Measurements from ENCODE around the gene NUP107.

The NUP107 gene

DNA sequence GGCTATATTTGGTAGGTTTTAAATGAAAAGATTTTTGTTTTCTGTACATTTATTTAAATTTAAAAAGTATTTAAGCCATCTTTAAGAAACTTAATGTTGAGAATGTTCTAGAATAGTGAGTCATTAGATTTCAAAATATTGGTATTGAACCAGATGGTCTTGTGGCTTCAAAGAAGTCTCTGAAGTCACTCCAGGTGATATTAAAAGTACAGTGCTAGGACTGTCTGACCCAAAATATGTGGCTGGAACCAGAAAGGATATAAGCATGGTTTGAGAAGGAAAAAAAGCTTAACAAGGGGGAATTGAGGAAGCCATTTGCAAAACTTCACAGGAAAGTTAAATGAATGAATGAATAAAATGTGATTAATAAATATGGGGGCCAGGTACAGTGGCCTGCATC is 92.5 kb downstream of the NUP107 start:
- TF ChIP-seq CTCF (IDR thresholded peaks at IDR 0.05; ENCODE audit: low read depth, low read length, missing control alignments), result no peak
- no peak for DNase-seq (ENCODE audit: extremely low read depth, low read depth)
- no peak overlapping the region for H3K4me3 ChIP-seq (replicated peaks; ENCODE audit: low read depth, low read length)

DNA sequence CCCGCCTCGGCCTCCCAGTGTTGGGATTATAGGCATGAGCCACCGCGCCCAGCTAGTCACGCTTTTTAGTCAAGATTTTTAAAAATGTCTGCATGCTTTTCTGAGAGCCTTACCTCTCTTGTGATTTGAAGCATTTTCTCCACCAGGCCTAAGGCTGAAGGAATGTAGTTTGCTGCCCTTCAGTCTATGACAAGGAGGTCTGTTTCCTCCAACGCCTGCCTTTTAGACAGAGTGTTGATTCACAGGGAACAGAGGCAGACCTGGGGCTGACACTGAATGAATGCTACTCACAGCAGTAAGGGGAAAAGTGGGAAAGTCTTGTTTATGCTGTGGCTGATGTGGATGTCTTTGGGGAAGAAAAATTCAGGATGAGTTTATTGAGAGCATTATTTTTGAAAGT is 94.0 kb downstream of the NUP107 start:
- no peak for TF ChIP-seq CTCF (IDR thresholded peaks at IDR 0.05; ENCODE audit: low read depth, low read length, missing control alignments)
- no peak for DNase-seq (ENCODE audit: extremely low read depth, low read depth)
- H3K4me3 ChIP-seq (replicated peaks; ENCODE audit: low read depth, low read length), result no peak overlapping the region

DNA sequence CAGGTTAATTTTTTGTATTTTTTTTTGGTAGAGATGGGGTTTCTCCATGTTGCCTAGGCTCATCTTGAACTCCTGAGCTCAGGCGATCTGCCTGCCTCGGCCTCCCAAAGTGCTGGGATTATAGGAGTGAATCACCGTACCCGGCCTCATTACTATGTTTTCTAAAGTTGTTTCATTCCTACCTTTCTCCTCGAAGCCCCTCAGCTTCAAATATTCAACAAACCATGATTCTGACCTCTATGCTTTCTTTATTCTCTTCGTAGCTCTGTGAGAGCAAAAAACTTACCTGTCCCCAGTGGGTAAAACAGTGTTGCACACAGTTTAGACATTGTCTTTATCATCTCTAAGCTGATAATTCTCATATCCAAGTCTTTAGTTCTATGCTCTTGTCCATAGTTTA is 95.0 kb downstream of the NUP107 start:
- H3K4me3 ChIP-seq (replicated peaks; ENCODE audit: low read depth, low read length), result no peak overlapping the region
- DNase-seq (ENCODE audit: extremely low read depth, low read depth), result no peak
- TF ChIP-seq CTCF (IDR thresholded peaks at IDR 0.05; ENCODE audit: low read depth, low read length, missing control alignments), result no peak

DNA sequence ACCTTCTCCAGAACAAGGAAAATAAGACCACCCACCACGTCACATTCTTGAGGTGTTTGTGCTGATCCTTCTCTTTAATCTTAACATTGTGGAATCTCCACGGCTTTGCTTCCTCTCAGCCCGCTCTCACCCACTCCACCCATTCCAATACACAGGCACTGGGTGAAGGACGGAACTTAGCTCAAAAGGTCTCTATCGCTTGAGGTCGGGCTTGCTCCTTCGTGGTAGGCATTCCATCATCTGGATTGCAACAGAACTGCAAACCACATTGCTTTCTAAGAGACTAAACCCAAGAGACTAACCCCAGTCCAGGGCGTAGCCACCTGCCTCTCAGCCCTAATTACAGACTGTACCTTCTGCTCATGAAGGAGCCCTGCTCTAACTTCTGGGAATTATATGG is 97.2 kb downstream of the NUP107 start:
- DNase-seq (ENCODE audit: extremely low read depth, low read depth), result no peak
- no peak for TF ChIP-seq CTCF (IDR thresholded peaks at IDR 0.05; ENCODE audit: low read depth, low read length, missing control alignments)
- no peak overlapping the region for H3K4me3 ChIP-seq (replicated peaks; ENCODE audit: low read depth, low read length)

GRCh38 chr12:68785358-68785757 is 98.6 kb downstream of the NUP107 start:
- DNase-seq (ENCODE audit: extremely low read depth, low read depth), result no peak
- no peak for TF ChIP-seq CTCF (IDR thresholded peaks at IDR 0.05; ENCODE audit: low read depth, low read length, missing control alignments)
- H3K4me3 ChIP-seq (replicated peaks; ENCODE audit: low read depth, low read length), result no peak overlapping the region

DNA sequence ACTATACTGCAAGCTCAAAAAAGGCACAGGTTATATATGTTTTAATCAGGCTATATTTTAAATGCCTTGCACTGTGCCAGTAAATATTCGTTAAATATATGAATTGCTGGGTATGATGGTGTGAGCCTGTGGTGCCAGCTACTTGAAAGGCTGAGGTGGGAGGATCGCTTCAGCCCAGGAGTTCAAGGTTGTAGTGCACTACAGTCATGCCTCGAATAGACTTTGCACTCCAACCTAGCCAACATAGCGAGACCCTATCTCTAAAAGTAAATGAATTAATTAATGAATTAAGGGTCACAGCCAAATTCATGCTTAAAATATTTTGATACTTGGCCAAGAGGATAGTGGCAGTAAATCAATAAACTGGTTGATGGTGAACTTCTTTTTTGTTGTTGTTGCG is 99.0 kb downstream of the NUP107 start:
- no peak for DNase-seq (ENCODE audit: extremely low read depth, low read depth)
- no peak for TF ChIP-seq CTCF (IDR thresholded peaks at IDR 0.05; ENCODE audit: low read depth, low read length, missing control alignments)
- no peak overlapping the region for H3K4me3 ChIP-seq (replicated peaks; ENCODE audit: low read depth, low read length)

- TF ChIP-seq CTCF (IDR thresholded peaks at IDR 0.05; ENCODE audit: low read depth, low read length, missing control alignments), result peak; percentile 13
- no peak overlapping the region for H3K4me3 ChIP-seq (replicated peaks; ENCODE audit: low read depth, low read length)
- no peak for DNase-seq (ENCODE audit: extremely low read depth, low read depth)
Measured at GRCh38 chr12:68786929-68787328, 100.2 kb downstream of the NUP107 start.

All from HFF-Myc (cell line).